PC-3 (cell line): Measurements from ENCODE around the gene NEDD4.
"Not testable (repeated sequence)": the region's sequence is repeated elsewhere in the genome, so short reads cannot be mapped to it uniquely, and the experiment has no call there.

ENCODE experiments used
- CTCF ChIP-seq: fragments of 300-600 bp; sonication (generic); conservative IDR thresholded peaks from 2 replicates; pipeline ENCODE4 v1.5.1; 2017; ENCODE audit warnings: antibody characterized with exemption, low read depth, mild to moderate bottlenecking, low read length
- EZH2phosphoT487 ChIP-seq: fragments of 300-600 bp; sonication (generic); IDR thresholded peaks from 2 replicates; pipeline ENCODE4 v1.6.1; 2018; ENCODE audit warnings: mild to moderate bottlenecking, antibody characterized with exemption, low read length, borderline replicate concordance

GRCh38 chr15:56006371-56006770, 13.0 kb upstream of the NEDD4 start:
- TF ChIP-seq EZH2phosphoT487, CTCF: not testable (repeated sequence)
